GM19452 (cell line): ENCODE data around the gene UBE3A.
"Not testable (repeated sequence)": the region's sequence is repeated elsewhere in the genome, so short reads cannot be mapped to it uniquely, and the experiment has no call there.

Experiments
- ATAC-seq: cut with Tn5 transposase; IDR thresholded peaks from one replicate; pipeline ENCODE4 v1.9.1; 2021; ENCODE audit not compliant: unreplicated experiment

UBE3A gene

GRCh38 chr15:25438601-25439368 lies at the start of gene UBE3A:
Gene UBE3A, minus strand, starts transcription at chr15:25439024. Its CDS starts 29,917 bp downstream, at chr15:25409107.
- peak; percentile 87 for ATAC-seq

- ATAC-seq: no peak
Measured at GRCh38 chr15:25487226-25487884, 48.5 kb upstream of the UBE3A start.

DNA sequence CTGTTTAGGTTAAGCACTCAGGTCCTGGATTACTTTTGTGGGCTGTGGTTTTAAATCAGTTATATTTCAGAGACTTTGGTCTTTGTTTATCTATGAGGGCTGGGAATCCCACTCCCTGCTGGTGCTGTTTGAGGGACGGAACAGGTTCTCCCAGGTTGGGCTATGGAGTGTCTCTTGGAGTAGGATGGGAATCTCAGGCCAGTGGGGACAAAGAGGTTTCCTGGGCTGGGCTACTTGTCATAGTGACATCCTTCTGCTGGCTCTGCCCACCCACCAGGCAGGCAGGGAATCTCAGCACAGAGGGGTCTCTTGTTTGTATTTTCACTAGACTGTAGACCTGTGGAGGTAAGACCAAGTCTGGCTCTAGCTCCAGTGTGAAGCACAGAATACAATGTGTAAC lies 47.2 kb upstream of the UBE3A start:
- ATAC-seq: no peak

- no peak for ATAC-seq
Measured at GRCh38 chr15:25481208-25481859, 42.5 kb upstream of the UBE3A start.

DNA sequence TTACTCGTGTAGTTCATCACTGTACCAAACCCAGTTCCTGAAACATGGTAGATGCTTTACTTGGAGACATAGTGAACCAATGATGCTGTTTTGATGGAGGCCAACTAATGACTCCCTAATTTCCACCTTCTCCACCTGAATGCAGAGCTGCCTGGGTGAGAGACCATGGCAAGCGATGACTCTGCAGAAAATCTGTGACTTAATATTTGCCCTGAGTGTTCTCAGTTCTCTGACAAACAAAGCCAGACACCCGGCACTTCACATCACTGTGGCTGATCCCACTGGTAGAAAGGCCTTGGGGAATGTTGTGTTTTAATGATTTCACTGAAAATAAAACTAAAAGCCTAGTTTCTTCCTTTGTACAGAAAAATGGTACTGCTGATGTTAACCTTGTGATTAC lies 39.5 kb upstream of the UBE3A start:
- ATAC-seq: no peak

DNA sequence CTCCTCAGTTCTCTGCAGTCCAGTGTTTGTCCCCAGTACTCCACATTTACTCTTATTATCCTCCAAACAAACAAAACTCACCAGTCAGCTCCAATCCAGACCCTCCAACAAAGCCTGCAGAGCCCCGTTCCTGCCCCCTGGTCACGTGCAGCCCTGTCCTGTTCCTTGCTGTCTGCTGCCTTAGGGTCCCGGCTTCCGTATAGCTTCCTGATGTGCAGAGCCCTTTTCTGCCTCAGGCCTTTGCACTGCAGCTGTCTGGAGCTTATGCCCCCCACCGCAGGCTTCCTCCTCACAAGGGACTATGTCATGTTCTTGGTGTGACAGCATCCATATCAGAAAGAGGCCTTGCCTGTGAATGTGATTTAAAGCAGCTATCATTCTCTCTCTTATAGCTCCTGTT lies 39.0 kb upstream of the UBE3A start:
- ATAC-seq: no peak

- ATAC-seq: no peak
Measured at GRCh38 chr15:25474251-25474650, 35.4 kb upstream of the UBE3A start.

DNA sequence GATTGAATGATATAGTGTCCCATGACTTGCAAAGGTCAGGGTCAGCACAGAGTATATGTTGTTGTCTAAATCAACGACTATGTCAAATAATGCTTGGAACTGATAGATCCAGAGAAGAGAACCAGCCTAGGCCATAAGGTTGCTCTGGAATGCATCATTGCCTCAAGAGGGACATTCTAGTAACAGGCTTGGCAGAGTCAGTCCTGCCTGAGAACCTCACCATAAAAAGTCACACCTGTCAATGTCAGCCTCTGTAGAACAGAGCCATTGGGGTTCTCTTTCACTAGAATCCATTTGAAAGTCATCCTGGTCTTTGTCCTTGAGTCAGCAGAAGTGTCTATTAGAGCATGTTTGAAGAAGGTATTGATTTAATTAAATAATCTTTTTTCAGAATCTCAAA lies 31.4 kb upstream of the UBE3A start:
- no peak for ATAC-seq

GRCh38 chr15:25469377-25469776 lies 30.6 kb upstream of the UBE3A start:
- ATAC-seq: no peak

DNA sequence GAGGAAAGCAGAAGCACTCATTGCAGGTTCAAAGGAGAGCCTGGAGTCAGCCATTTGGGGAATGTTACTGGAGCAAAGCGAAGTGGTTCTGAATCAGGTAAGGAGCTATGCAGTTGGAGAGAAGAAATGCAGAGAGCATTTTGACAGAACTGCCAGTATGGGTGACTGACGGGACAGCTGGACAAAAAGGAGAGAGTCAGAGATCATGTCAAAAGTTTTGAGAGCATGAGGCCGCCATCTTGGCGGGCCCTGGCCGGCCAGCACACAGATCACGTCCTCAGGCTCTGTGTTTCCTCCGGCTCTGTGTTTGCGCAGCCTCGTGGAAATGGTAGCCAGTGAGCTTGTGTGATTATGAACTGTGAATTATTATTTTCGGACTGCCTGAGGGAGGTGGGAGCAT lies 29.8 kb upstream of the UBE3A start:
- ATAC-seq: no peak

GRCh38 chr15:25465835-25466234 lies 27.0 kb upstream of the UBE3A start:
- no peak for ATAC-seq

DNA sequence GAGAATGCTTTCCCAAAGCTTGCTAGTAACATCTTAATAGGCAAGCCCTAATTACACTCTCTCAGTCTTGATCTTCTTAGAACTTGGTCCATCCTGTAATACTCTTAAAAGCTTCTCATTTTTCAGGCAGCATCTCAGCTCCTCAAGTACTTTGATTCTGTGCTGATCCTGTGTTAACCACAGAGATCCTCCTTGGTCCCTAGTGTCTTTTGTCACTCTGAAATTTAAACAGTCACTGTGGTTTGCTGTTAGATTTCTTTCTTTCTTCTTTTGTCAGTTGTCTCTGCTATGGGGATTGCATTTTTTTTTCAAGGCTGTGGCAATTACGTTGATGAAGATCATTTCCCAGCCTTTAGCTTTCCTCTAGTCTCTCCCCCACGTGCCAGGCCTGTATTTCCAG lies 26.0 kb upstream of the UBE3A start:
- ATAC-seq: no peak

- ATAC-seq: no peak
Measured at GRCh38 chr15:25464383-25464782, 25.6 kb upstream of the UBE3A start.

GRCh38 chr15:25456196-25456595 lies 17.4 kb upstream of the UBE3A start:
- ATAC-seq: no peak

- no peak for ATAC-seq
Measured at GRCh38 chr15:25455226-25455625, 16.4 kb upstream of the UBE3A start.

DNA sequence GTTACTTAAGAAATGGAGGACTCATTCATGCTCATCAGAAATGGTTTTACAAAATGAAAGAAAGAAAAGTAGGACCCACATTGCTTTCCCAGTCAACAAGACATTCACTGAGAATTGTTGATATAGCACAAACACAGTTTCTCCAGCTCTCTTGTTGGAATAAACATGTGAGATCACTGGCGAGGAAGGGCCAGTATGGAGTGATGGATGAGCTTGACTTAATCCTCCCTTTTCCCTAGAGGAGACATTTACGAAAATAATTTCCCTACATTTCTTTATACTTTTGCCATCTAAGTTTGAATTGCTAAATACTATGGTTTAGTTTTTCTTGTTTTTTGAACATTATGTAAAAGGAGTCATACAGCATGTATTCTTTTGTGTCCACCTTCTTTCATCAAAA lies 15.9 kb upstream of the UBE3A start:
- no peak for ATAC-seq

DNA sequence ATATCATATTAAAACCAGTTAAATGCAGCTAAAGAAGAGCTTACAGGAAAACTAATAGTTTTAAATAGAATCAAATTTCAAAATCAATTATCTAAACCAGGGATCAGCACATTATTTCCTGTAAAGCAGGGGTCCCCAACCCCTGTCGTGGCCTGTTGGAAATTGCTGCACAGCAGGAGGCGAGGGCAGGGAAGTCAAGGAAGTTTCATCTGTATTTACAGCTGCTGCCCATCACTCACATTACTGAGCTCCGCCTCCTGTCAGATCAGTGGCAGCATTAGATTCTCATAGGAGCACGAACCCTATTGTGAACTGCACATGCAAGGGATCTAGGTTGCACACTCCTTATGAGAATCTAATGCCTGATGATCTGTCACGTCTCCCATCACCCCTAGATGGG lies 14.4 kb upstream of the UBE3A start:
- not testable (repeated sequence) for ATAC-seq

- ATAC-seq: no peak
Measured at GRCh38 chr15:25451501-25451900, 12.7 kb upstream of the UBE3A start.

GRCh38 chr15:25450163-25450562 lies 11.3 kb upstream of the UBE3A start:
- ATAC-seq: no peak

DNA sequence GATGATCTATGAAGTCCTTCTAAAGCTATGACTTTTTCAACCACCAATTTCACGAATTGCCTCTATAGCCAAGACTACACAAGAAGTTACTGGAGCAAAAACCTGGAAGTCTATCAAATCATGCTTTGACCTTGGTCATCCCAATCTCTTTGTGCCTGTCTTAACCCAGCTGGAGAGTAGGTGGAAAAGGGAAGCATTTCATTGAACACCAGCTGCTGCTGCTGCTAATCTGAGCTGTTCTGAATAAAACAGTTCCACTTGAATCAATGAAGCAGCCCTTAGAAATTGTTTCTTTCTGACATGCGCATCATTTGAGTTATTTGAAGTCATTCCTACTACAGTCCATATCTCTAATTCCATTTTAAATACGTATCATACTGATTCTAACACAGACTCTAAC lies 7.3 kb upstream of the UBE3A start:
- no peak for ATAC-seq

- ATAC-seq: no peak
Measured at GRCh38 chr15:25445412-25445811, 6.6 kb upstream of the UBE3A start.

GRCh38 chr15:25441111-25441510 lies 2.3 kb upstream of the UBE3A start:
- ATAC-seq: no peak
